ENCODE results near the gene FNDC4.

Gene FNDC4

DNA sequence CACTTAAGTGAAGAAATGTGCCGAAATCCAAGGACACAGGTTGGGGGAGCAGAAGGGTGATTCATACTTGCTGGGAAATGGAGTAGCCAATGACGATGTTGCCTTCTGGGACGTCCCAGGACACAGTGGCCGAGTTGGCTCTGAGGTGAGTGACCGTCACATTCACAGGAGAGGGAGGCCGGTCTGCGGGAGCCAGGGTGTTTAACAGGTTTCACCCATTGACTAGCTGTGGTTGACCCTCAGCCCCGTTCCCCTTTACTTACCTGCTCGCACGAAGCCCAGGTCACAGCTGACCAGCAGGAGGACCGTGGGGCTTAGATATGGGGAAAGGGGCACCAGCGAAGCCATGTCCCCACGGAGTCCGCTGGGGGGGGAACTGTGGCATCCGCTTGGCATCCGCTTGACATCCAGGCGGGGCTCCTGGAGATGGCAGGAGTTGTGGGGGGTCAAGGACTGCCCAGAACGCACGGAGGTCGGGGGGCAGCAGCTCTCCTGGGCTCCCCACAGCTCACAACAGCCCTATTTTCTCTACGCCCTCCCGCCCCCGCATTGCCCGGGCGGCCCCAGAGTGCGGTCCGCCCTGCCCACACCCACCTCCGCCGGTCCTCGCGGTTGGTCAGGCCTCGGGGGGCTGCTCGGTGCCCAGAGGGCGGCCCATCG, 586 bp downstream of the FNDC4 start:
- peak; percentile 53 for DNase-seq (ENCODE audit: low spot score)

DNA sequence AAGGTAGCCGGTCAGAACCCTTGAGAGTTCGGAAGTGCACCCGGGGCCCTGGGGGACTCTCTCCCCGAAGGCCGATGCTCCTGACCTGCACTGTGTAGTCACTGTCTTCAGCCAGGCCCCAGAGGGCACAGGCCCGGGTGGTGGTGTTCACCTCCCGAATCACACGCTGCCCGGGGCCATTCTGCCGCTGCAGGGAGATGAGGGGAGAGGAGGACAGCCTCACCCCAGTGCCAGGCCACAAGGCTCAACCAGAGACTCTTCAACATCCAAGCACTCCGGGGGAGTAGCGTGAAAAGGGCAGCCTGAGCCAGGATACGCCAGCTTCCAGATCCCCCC, 1.1 kb downstream of the FNDC4 start:
- DNase-seq (ENCODE audit: low spot score), result no peak

DNA sequence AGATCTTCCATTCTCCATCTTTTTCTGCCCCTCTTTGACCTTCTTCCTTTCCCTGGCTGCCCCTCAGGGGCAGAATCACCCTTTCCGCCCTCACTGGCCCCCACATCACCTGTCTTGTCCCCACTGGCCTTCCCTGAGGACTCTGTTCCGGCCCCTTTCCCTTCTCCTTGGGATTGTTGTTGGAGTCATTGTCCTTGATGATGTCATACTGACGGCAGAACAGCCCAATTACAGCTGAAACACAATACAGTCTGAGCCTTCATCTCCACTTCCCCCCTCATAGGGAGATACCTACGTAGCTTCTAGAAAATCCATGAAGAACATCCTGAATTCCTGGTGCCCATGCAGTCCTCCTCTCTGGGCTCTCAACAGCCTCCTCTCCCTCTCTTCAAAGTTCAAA, 2.4 kb downstream of the FNDC4 start:
- no peak for DNase-seq (ENCODE audit: low spot score)

DNA sequence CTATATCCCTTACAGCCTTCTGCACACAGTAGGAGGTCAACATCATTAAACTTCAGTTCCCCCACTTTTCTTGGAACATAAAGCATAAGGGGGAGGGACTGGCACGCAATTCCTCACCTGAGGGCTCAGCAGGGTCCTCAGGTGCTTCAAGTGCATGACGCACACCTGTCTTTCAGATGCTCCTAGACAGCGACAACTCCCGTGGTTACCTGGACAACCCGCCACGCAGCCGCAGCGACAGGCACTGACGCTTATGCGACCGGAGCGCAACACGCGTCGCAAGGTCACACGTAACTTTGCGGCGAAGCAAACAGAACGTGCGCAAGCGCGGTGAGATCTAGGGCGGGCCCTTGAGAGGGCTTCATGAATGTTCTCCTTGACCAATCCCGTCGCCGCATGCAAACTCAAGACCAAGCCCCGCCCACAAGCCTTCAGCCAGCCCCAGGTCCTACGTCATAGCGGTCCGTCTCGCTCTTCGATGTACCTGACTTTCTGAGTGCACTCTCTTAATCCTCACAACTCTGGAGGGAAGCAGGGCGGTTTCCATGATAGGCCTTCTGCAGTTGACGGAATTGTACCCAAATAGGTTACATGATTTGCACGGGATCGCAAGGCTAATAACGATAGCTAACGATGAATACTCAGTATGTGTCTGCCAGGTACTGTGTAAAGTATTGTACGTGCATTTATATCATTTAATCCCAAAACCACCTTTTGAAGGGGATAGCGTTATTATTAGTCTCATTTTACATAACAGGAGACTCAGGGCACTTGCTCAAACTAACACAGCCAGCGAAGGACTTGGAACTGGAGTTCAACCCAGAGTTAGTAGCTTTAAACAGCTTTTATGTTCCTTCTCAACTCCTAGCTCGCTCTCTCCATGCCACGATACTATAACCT, 5.3 kb downstream of the FNDC4 start, which contains the start of gene IFT172:
IFT172 (minus strand) TSS at position 246 of the 900 bp plus-strand sequence; CDS start at position 156, 90 bp downstream.
- DNase-seq (ENCODE audit: low spot score), result peak; percentile 99

DNA sequence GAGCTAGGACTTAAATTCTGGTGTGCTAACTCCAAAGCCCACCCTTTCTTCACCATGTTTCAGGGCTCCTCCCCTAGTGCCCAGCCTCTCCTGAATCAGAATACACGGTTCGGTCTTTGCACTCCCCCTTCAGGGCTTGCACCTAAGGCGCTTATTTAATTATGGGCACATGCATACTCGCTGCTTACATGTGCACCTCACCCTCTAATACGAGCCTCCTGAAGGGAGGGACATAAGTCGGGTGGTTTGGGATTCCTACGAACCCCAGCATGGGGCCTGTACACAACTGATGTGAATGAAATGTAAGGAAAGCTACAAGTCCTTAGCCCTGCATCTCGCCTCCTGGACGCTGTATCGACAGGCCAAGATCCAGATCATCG, 5.9 kb downstream of the FNDC4 start:
- DNase-seq (ENCODE audit: low spot score), result no peak

DNA sequence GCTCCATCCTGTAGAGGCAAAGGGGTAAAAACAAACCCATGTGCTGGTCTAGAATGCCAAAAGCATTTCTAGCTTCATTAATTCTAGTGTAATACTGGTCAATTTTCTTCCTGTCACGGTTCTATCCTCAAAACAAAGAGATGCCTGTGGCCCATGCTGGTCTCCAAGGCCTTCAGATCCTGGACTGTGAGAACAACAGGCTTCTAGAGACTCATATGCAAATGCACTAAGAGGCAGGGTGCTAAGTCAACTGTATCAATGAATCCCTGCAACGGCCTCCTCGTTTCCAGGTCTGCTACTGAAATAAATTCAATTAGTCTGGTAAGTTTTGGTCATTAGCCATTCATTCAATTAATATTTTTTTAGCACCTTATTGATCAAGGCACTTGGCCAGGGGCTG, 9.5 kb downstream of the FNDC4 start:
- no peak for DNase-seq (ENCODE audit: low spot score)

DNA sequence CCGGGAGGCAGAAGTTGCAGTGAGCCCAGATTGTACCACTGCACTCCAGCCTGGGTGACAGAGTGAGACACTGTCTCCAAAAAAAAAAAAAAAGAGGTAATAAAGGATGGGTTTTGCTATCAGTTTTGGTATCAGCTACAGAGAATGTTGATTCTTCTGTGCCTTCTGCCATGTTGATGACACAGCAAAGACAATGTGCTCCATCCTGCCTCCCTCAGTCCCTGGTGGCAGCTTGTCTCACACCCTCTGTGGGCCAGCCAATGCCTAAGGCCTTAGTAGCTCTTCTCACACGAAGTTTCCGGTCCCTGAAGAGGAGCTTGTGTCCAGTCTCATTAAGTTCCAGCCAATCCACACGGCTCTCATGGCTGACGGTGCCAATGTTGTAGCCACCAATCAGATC, 23.0 kb downstream of the FNDC4 start:
- no peak for DNase-seq (ENCODE audit: low spot score)

DNA sequence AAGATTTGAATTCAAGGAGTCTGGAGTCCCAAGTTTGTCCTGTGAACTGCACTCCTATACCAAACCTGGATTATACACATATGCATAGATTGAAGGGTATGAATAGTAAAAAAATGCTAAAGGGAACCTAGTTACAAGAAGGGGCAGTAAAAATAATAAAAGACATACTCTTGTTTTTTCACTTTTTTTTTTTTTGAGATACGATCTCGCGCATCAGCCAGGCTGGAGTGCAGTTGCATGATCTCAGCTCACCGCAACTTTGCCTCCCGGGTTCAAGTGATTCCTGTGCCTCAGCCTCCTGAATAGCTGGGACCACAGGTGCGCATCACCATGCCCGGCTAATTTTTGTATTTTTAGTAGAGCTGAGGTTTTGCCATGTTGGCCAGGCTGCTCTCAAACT, 30.6 kb downstream of the FNDC4 start:
- no peak for DNase-seq (ENCODE audit: low spot score)

DNA sequence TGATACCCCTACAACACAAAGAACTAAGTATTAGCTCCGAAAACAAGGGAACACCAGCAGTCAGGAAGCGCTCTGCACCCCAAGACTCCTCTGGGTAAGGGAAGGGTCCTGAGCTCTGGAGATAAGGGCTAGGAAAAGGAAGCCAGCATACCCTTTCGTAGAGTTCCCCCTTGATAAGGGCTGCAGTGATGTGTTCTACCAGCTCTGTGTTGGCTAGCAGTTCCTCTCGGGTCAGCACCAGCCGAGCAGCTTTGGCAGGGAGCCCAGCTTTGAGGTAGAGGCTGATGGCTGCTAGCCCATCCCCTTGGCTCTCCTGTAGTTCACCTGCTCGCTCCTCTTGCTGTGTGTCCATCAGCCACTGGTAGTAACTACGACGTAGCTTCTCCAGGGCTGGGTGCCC, 33.9 kb downstream of the FNDC4 start:
- no peak for DNase-seq (ENCODE audit: low spot score)

DNA sequence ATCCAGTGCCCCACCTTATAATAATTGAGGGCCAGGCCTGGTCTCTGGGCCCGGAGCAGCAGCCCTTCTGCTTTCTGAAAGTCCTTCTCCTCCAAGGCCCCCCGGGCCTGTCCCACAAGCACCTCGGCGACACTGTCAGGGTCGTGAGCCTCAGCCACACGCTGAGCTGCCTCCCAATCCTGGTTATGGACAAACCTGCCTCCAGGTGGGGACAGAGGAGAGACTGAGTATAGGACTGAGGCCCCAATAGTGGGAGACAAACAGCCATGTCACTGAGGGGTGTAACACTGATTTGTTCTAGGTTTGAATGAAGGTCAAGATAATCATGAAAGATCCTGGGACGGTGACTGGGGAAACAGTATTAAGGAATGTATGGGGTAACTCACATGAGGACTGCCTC, 41.0 kb downstream of the FNDC4 start:
- no peak for DNase-seq (ENCODE audit: low spot score)

DNA sequence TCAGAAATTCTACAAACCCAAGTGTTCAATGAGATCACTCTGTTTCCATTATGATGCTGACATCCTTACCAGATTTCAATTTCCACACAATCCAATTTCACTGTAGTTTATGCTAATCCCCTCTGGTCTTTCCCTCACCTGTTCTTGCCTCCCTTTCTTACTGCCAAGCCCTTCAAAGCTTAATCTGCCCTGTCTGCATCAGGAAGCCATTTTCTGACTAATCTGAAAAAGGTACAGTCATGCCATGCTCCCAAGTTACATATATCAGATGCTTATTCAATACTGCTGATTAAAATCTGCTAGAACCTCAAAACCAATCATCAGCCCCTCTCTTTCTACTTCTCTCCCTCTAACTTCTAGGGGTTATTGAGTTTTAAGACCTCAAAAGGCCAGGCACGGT, 43.9 kb downstream of the FNDC4 start:
- DNase-seq (ENCODE audit: low spot score), result no peak

DNA sequence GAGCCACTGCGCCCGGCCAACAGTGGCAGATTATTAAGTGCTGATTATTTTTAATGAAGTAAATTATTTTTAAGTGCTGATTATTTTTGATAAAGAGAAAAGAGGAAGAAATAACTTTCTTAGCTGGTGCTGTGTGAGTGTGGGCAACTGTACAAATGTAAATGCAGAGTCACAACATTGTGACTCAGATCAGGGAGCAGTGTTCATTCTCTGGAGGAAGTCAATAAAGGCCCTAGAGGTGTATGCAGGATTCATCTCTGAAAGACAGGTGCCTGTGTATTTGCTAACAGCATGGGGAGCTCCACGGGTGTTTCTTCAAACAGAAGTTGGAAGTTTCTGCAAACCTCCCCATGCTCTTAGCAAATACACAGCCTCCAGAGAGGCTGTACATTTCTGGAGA, 46.6 kb downstream of the FNDC4 start:
- no peak for DNase-seq (ENCODE audit: low spot score)

DNA sequence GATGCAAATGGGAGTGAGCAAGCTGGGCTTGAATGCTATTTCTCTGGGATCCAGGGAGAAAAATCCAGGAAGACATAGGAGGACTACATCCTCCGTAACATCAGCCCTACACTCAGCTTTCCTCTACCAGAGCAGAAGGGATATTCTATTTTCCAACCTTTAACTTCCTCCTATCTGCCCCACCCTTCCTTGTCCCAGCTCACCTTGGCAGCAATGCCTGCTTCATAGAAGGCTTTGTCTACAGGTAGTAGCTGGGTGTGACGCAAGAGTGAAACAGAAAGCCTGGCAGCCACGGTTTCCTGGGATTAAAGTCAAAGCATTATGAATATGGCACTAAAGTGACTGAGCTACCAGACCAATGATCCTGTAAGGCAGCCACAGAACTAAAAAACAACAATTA, 48.9 kb downstream of the FNDC4 start:
- no peak for DNase-seq (ENCODE audit: low spot score)

DNA sequence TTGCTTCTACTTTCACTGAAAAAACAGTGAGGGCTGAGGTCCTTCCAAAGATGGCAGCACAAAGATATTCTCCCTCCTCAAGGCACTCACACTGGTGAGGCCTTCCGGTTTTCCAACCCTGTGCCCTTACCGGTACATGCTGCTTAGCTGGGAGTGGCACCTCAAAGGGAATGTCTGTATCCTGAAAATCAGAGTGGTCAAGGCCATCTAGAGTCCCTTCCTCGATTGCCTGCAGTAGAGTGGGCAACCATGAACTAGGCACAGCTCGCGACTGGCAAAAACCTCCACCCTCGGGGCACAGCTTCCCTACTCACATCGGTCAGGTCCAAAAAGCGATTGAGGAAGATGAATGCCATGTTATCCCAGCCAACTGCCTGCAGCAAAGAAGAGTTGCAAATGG, 49.4 kb downstream of the FNDC4 start:
- DNase-seq (ENCODE audit: low spot score), result no peak

DNA sequence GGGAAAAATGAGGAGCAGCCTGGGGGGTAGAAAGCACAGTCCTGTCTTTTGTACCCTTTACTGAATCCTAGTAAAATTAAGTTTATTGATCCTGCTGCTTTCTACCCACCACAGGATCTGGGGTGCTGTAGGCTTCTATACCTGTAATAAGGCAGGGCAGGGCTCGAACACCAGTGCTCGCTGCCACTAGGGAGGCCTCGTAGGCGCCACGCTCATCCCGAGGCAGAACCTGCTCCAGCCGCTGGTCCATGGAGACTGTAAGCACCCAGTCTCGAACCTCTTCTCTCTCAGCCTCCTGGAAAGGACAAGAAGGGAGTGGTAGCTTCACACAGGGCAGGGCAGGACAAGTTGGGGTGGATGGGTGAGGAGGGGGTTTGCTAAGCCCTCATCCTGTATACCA, 49.8 kb downstream of the FNDC4 start:
- DNase-seq (ENCODE audit: low spot score), result no peak

DNA sequence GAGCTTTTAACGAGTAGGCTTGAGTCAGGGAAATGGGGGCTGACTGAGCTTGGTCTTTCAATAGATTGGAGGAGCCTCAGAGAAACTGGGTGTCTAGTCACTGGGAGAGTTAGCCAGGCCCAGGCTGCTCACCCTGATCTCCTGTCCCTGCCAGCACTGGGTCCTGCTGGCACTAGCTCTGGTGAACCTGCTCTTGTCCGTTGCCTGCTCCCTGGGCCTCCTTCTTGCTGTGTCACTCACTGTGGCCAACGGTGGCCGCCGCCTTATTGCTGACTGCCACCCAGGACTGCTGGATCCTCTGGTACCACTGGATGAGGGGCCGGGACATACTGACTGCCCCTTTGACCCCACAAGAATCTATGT, 52.1 kb downstream of the FNDC4 start:
- DNase-seq (ENCODE audit: low spot score), result no peak

DNA sequence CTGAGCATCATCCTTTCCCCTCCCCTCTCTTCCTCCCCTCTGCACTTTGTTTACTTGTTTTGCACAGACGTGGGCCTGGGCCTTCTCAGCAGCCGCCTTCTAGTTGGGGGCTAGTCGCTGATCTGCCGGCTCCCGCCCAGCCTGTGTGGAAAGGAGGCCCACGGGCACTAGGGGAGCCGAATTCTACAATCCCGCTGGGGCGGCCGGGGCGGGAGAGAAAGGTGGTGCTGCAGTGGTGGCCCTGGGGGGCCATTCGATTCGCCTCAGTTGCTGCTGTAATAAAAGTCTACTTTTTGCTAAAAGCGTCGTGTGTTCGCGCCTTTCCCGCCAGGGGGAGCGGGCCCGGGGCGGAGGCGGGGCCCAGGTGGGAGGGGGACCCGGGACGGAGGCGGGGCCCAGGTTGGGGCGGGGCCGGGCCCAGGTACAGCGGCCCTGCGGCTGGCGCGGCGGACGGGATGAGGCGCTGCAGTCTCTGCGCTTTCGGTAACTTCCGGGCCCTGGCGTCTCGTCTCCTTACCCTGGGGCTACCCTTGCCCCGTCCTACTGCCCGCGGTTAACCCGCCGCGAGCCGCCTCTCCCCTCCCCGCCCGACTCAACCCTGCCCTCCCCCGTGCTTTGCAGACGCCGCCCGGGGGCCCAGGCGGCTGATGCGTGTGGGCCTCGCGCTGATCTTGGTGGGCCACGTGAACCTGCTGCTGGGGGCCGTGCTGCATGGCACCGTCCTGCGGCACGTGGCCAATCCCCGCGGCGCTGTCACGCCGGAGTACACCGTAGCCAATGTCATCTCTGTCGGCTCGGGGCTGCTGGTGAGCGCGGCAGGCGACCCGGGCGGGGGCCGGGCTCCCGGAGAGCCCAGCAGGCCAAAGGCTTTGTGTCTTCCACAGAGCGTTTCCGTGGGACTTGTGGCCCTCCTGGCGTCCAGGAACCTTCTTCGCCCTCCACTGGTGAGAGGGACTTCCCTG, 52.8 kb downstream of the FNDC4 start, which contains the start of gene KRTCAP3:
KRTCAP3 (plus strand) TSS at position 424 of the 962 bp plus-strand sequence; CDS start at position 456, 32 bp downstream.
- DNase-seq (ENCODE audit: low spot score), result no peak

All from AG08395 (cell line).